IPS DF 19.7 (cell line): ENCODE results near the gene SPINK5.

Experiments
- DNase-seq: peaks from one replicate; pipeline ENCODE4 v3.0.0-alpha.2; 2013; ENCODE audit warnings: low read depth, low spot score

Gene SPINK5

GRCh38 chr5:148090773-148091250 is 27.0 kb downstream of the SPINK5 start:
- no peak for DNase-seq

GRCh38 chr5:148091991-148092964 is 28.5 kb downstream of the SPINK5 start:
- DNase-seq, result no peak

GRCh38 chr5:148094336-148094735 is 30.6 kb downstream of the SPINK5 start:
- no peak for DNase-seq

GRCh38 chr5:148104226-148104625 is 40.4 kb downstream of the SPINK5 start:
- no peak for DNase-seq

GRCh38 chr5:148107608-148108007 is 43.8 kb downstream of the SPINK5 start:
- DNase-seq, result no peak

- no peak for DNase-seq
Measured at GRCh38 chr5:148113243-148113642, 49.5 kb downstream of the SPINK5 start.

GRCh38 chr5:148120317-148120716 is 56.5 kb downstream of the SPINK5 start:
- DNase-seq, result no peak

- DNase-seq, result no peak
Measured at GRCh38 chr5:148125641-148126040, 61.9 kb downstream of the SPINK5 start.

GRCh38 chr5:148135091-148136048 is 71.6 kb downstream of the SPINK5 start:
- DNase-seq, result no peak

- no peak for DNase-seq
Measured at GRCh38 chr5:148140846-148141245, 77.1 kb downstream of the SPINK5 start.

- no peak for DNase-seq
Measured at GRCh38 chr5:148141645-148142044, 77.9 kb downstream of the SPINK5 start.

GRCh38 chr5:148145916-148146315 is 82.1 kb downstream of the SPINK5 start:
- peak; percentile 3 for DNase-seq

- no peak for DNase-seq
Measured at GRCh38 chr5:148146487-148146886, 82.7 kb downstream of the SPINK5 start.

- DNase-seq, result no peak
Measured at GRCh38 chr5:148147415-148147814, 83.6 kb downstream of the SPINK5 start.

GRCh38 chr5:148151872-148152271 is 88.1 kb downstream of the SPINK5 start:
- no peak for DNase-seq

GRCh38 chr5:148152781-148153180 is 89.0 kb downstream of the SPINK5 start:
- no peak for DNase-seq

- DNase-seq, result no peak
Measured at GRCh38 chr5:148156609-148157008, 92.8 kb downstream of the SPINK5 start.

GRCh38 chr5:148162038-148162437 is 98.3 kb downstream of the SPINK5 start:
- DNase-seq, result no peak

- no peak for DNase-seq
Measured at GRCh38 chr5:148163345-148163744, 99.6 kb downstream of the SPINK5 start.

- no peak for DNase-seq
Measured at GRCh38 chr5:148166550-148167283, 102.9 kb downstream of the SPINK5 start.

- no peak for DNase-seq
Measured at GRCh38 chr5:148168246-148168645, 104.5 kb downstream of the SPINK5 start, which contains the start of gene SPINK14. Gene SPINK14, plus strand, starts transcription at chr5:148168546. Its CDS starts 1,187 bp downstream, at chr5:148169733.
